AG04449 (cell line): ENCODE measurements around the gene EDIL3.

Source experiments
- CTCF ChIA-PET: fragments of 350-600 bp; formaldehyde crosslinking; extraction: SDS; loops from one replicate; lab custom pipeline; 2021; ENCODE audit warnings: antibody characterized with exemption; lab: Yijun Ruan, JAX
- POLR2A ChIA-PET: fragments of 400-600, 350-600 bp; formaldehyde crosslinking; extraction: SDS; loops from one replicate; lab custom pipeline; 2020; ENCODE audit warnings: antibody characterized with exemption, inconsistent platforms; lab: Yijun Ruan, JAX
- DNase-seq: peaks from one replicate; pipeline ENCODE4 v3.0.0-alpha.2; 2010; ENCODE audit warnings: low read depth, low spot score
- H3K4me3 ChIP-seq: 2 replicates; pipeline ENCODE4 v1.5.1; 2011; ENCODE audit warnings: low read depth, mild to moderate bottlenecking, control low read depth, low read length
- TF ChIP-seq, protein P1 (sequence below): IDR thresholded peaks from one replicate; pipeline ENCODE4 v1.5.1; 2011; ENCODE audit warnings: mild to moderate bottlenecking, moderate library complexity, low read length, control low read depth, inconsistent platforms; ENCODE audit not compliant: insufficient read depth; ENCODE audit errors: missing control alignments

EDIL3 gene

DNA sequence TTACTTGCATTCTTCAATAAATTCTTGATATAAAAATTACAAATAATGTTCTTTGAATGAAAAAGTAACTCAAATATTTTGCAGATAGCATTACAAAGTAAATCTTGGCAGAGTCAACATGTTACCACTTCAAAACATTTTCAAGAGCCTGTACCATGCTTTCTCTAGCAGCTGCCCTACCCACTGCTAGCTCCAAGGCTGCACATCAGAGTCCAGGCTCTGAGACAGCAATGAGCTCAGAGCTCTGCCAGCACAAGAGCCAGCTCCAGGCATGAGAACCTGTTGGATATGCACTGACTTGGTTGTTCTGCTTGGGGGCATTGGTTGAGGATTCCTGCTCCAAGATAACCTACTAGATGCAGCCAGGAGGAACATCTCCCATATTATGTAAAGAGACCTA lies 452.7 kb downstream of the EDIL3 start:
- H3K4me3 ChIP-seq = no peak overlapping the region
- no peak for DNase-seq
- TF ChIP-seq, protein P1, sequence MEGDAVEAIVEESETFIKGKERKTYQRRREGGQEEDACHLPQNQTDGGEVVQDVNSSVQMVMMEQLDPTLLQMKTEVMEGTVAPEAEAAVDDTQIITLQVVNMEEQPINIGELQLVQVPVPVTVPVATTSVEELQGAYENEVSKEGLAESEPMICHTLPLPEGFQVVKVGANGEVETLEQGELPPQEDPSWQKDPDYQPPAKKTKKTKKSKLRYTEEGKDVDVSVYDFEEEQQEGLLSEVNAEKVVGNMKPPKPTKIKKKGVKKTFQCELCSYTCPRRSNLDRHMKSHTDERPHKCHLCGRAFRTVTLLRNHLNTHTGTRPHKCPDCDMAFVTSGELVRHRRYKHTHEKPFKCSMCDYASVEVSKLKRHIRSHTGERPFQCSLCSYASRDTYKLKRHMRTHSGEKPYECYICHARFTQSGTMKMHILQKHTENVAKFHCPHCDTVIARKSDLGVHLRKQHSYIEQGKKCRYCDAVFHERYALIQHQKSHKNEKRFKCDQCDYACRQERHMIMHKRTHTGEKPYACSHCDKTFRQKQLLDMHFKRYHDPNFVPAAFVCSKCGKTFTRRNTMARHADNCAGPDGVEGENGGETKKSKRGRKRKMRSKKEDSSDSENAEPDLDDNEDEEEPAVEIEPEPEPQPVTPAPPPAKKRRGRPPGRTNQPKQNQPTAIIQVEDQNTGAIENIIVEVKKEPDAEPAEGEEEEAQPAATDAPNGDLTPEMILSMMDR = no peak
- POLR2A ChIA-PET = no interaction called here
- CTCF ChIA-PET = no interaction called here

DNA sequence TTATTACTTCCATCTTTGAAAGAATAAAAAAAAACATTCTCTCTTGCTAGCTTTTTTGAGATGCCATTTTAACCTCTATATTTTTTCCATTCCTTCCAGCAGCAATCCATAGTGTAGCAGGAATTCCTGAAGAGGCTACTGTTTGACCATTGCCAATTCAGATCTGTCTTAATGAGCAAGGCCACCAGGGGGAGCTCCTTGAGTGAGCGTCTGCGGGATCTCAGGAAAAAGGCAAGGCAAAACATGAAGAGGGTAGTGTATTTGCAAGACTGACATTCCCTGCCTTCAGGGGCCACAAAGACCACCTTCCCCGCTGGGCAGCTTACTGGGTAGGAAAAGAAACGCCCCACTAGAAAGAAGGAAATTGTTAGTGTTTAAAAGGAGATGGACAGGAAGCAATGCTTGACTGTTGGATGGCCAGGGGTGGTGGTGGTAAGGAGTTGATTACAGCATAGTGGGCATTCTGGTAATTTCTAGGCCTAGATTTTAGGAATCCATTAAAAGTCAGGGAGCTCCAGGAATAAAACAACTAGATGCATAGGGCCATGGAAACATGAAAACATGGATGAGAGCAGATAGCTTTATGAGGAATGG lies 457.4 kb downstream of the EDIL3 start:
- H3K4me3 ChIP-seq = no peak overlapping the region
- ChIA-PET POLR2A (interaction anchor here (0.8 to 3.4 kb wide), 2 partner anchors 205 to 455 kb away, joined by 3 to 31 read pairs; partner anchors contain the start of gene HAPLN1), CTCF (interaction anchor here (0.6 to 6.9 kb wide), 72 partner anchors 9 to 1125 kb away, joined by 3 to 97 read pairs (median 4); partner anchors contain the start of gene HAPLN1)
- TF ChIP-seq, protein P1 = peak; percentile 70
- DNase-seq = no peak

DNA sequence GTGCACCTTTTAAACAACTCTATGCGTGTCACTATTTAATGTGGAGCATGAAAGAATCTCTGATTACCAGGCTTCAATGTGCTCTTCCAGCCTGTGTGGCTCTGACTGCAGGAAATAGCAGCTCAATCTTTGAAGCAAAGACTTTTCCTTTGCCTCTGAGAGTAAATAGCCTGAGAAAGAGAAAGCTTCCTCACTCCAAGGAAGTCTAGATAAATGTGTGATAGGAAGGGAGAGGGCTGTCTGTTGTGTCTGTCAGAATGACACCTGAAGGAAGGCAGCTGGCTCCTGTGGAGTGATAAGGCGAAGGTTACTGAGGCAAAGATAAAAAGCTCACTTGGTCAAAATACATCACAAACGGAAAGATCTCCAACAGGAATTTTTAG lies 458.7 kb downstream of the EDIL3 start:
- ChIA-PET CTCF (interaction anchor here (1.1 to 6.9 kb wide), 13 partner anchors 9 to 459 kb away, joined by 3 to 97 read pairs (median 9); partner anchors contain the start of genes EDIL3 and HAPLN1), POLR2A (interaction anchor here (1.0 to 3.4 kb wide), 4 partner anchors 30 to 458 kb away, joined by 3 to 31 read pairs (median 4); partner anchors contain the start of gene HAPLN1)
- TF ChIP-seq, protein P1 = no peak

DNA sequence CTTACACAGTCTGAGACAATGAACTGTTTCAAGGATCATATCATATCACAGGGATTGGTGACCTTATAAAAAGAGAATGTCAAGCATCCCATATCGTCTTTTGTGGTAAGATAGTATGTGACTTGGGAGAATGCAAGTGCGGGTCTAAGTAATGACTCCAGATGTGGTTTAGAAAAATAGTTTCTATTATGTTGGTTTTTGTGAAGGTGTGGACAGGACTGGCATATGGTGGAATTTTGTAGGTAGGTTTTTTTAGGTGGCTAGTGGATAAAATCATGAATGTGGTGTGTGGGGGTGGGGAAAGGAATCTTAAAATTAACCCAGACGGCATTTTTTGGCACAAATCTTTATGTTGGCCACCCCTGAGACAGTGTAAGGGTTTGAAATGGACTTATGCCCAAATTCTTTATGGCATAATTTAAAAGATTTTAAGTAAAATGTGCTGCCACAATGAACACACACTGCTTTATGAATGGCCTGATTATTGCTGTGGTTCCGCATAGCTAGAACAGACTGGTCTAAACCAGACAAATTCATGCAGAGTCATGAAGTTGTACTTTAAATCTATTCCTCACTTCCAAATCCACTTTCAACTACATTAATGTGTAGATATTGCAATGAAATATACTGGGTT lies 459.2 kb downstream of the EDIL3 start:
- peak; percentile 75 for DNase-seq
- TF ChIP-seq, protein P1 = no peak
- H3K4me3 ChIP-seq = no peak overlapping the region
- ChIA-PET CTCF (interaction anchor here (1.1 to 6.9 kb wide), 10 partner anchors 9 to 460 kb away, joined by 3 to 97 read pairs (median 23); partner anchors contain the start of genes EDIL3 and HAPLN1), POLR2A (interaction anchor here (0.9 to 3.4 kb wide), 8 partner anchors 26 to 460 kb away, joined by 3 to 31 read pairs (median 4); partner anchors contain the start of genes EDIL3 and HAPLN1)

More for the DNA sequence above, 458.7 kb downstream of the EDIL3 start:
- H3K4me3 ChIP-seq = no peak overlapping the region
- no peak for DNase-seq

DNA sequence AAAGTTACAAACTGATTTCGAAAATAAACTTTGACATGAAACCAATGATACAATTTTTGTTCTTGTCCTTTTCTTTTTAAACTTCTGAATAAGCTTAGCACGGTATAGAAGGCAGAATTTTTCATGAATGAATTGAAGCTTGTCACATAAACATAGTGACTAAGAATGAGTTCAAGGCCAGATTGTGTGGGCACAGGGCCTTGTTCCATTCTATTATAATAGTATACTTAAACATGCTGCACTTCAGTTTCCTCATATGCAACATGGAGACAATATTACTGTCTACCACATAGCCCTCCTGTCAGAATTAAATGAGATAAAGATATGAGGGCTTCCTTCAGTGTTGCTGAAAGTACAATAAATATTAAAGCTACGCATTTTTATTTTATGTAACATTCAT lies 459.8 kb downstream of the EDIL3 start:
- POLR2A ChIA-PET = interaction anchor here (0.9 to 3.4 kb wide), 5 partner anchors 26 to 460 kb away, joined by 3 to 31 read pairs (median 4); partner anchors contain the start of genes EDIL3 and HAPLN1
- H3K4me3 ChIP-seq = no peak overlapping the region
- no peak for DNase-seq
- TF ChIP-seq, protein P1 = no peak
- CTCF ChIA-PET = interaction anchor here (1.6 to 6.9 kb wide), 4 partner anchors 24 to 454 kb away, joined by 7 to 97 read pairs (median 38); partner anchors contain the start of gene HAPLN1
